ENCODE data around the gene COG5. TPM values are rescaled to one million over a fixed set of nuclear protein-coding genes. Genes with fewer than 3 reads are reported as not detected.

COG5 gene
- total and polyA plus RNA-seq, 4 donors, result 4.1 to 27.1 (median 8.4) TPM

- TF ChIP-seq GABPA (IDR thresholded peaks at IDR 0.05 in 1 of 2, conservative IDR thresholded peaks at IDR 0.05 in 1 of 2) (no peak), FOXA1 (IDR thresholded peaks at IDR 0.05) (no peak)
- TF ChIP-seq, protein P1, sequence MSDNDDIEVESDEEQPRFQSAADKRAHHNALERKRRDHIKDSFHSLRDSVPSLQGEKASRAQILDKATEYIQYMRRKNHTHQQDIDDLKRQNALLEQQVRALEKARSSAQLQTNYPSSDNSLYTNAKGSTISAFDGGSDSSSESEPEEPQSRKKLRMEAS (IDR thresholded peaks at IDR 0.05), result no peak
These were observed 158.2 kb downstream of the COG5 start (continued) for GRCh38 chr7:107405559-107405958.

DNA sequence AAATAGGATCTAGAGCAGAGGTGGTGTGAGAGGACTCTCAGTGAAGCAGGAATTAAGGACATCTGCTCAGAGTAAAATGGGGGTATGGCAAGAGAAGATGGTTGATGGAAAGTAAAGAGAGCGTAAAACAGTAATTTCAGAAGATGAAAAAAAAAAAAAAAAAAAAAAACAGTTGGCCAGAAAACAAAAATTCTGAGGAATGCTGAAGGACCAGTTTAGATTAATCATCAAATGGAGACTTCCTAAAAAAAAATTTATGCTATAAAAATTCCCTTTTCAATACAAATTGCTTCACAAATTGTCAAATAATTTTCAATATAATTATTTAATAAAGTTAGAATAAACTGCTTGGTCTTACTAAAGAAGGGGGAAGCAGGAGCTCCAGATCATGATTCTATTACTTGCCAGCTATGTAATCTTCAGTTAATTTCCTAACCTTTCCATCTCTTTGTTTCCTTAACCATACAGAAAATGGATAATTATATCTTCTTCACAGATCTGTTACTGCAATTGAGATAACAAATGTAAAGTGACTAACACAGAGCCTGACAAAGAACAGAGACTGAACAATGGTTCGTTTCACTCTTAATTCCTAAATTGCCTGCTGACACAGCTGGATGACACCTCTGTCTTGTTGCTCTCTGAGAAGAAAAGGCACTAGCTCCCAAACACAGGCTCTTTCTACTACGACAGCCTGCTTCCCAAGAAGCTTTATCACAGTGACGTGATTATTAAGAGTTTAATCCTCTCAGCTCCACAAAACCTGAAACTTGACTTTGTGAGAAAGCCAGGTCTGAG lies 158.8 kb downstream of the COG5 start:
- H3K27me3 ChIP-seq (ENCODE audit: control insufficient read depth in 4 of 4, insufficient read depth in 4 of 4, low read length in 3 of 4), result no peaks in the 10 kb centered on the region
- no peak for DNase-seq (ENCODE audit: low spot score)
- no peak overlapping the region for H3K27ac ChIP-seq (ENCODE audit: low read depth in 1 of 2, low read length in 2 of 2)
- H3K9me3 ChIP-seq (ENCODE audit: control insufficient read depth in 4 of 4, low read length in 3 of 4), result no peaks in the 10 kb centered on the region
- no peak for TF ChIP-seq JUND (IDR thresholded peaks at IDR 0.05)
- no peak for TF ChIP-seq TAF1 (conservative IDR thresholded peaks at IDR 0.05)
- TF ChIP-seq HNF4G (IDR thresholded peaks at IDR 0.05), result no peak
- TF ChIP-seq, protein P2, sequence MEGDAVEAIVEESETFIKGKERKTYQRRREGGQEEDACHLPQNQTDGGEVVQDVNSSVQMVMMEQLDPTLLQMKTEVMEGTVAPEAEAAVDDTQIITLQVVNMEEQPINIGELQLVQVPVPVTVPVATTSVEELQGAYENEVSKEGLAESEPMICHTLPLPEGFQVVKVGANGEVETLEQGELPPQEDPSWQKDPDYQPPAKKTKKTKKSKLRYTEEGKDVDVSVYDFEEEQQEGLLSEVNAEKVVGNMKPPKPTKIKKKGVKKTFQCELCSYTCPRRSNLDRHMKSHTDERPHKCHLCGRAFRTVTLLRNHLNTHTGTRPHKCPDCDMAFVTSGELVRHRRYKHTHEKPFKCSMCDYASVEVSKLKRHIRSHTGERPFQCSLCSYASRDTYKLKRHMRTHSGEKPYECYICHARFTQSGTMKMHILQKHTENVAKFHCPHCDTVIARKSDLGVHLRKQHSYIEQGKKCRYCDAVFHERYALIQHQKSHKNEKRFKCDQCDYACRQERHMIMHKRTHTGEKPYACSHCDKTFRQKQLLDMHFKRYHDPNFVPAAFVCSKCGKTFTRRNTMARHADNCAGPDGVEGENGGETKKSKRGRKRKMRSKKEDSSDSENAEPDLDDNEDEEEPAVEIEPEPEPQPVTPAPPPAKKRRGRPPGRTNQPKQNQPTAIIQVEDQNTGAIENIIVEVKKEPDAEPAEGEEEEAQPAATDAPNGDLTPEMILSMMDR (IDR thresholded peaks at IDR 0.05; ENCODE audit: low read depth, low read length, missing input control), result no peak
- no peak for TF ChIP-seq NR2F2 (IDR thresholded peaks at IDR 0.05)
- no peak for TF ChIP-seq SP1 (IDR thresholded peaks at IDR 0.05)
- no peak for TF ChIP-seq ATF3 (IDR thresholded peaks at IDR 0.05)
- no peak for TF ChIP-seq FOXA2 (IDR thresholded peaks at IDR 0.05)
- no peak for TF ChIP-seq GABPA (IDR thresholded peaks at IDR 0.05 in 1 of 2, conservative IDR thresholded peaks at IDR 0.05 in 1 of 2)
- TF ChIP-seq REST (IDR thresholded peaks at IDR 0.05), result no peak
- no peak for TF ChIP-seq RXRA (IDR thresholded peaks at IDR 0.05)
- TF ChIP-seq HNF4A (conservative IDR thresholded peaks at IDR 0.05), result no peak
- TF ChIP-seq RAD21 (IDR thresholded peaks at IDR 0.05), result no peak
- H3K4me3 ChIP-seq (ENCODE audit: low read depth in 1 of 3, low read length in 3 of 3), result no peak overlapping the region
- no peak overlapping the region for H3K9ac ChIP-seq (ENCODE audit: low read depth in 1 of 2, low read length in 2 of 2)
- peaks cover 0 to 1% (median 0%) of the 10 kb centered on the region in 4 donors for H3K4me1 ChIP-seq (ENCODE audit: control insufficient read depth in 4 of 4, insufficient read depth in 4 of 4, low read length in 3 of 4)
- H3K36me3 ChIP-seq (ENCODE audit: control insufficient read depth in 4 of 4, insufficient read depth in 3 of 4, low read depth in 1 of 4, low read length in 3 of 4), result peaks cover 0 to 2% (median 0%) of the 10 kb centered on the region in 4 donors
- 92% methylated on average over 4 of the region's 4 CpGs for WGBS

- H3K9ac ChIP-seq (ENCODE audit: low read depth in 1 of 2, low read length in 2 of 2), result no peak overlapping the region
- H3K27ac ChIP-seq (ENCODE audit: low read depth in 1 of 2, low read length in 2 of 2), result no peak overlapping the region
- no peak for DNase-seq (ENCODE audit: low spot score)
- H3K9me3 ChIP-seq (ENCODE audit: control insufficient read depth in 4 of 4, low read length in 3 of 4), result no peaks in the 10 kb centered on the region
- no peak for TF ChIP-seq FOXA2 (IDR thresholded peaks at IDR 0.05)
- TF ChIP-seq NR2F2 (IDR thresholded peaks at IDR 0.05), result no peak
- no peak for TF ChIP-seq JUND (IDR thresholded peaks at IDR 0.05)
- no peak for TF ChIP-seq ATF3 (IDR thresholded peaks at IDR 0.05)
- no peak for TF ChIP-seq FOXA1 (IDR thresholded peaks at IDR 0.05)
- TF ChIP-seq TAF1 (conservative IDR thresholded peaks at IDR 0.05), result no peak
- no peak for TF ChIP-seq RAD21 (IDR thresholded peaks at IDR 0.05)
- H3K27me3 ChIP-seq (ENCODE audit: control insufficient read depth in 4 of 4, insufficient read depth in 4 of 4, low read length in 3 of 4), result no peaks in the 10 kb centered on the region
- H3K4me3 ChIP-seq (ENCODE audit: low read depth in 1 of 3, low read length in 3 of 3), result no peak overlapping the region
- H3K36me3 ChIP-seq (ENCODE audit: control insufficient read depth in 4 of 4, insufficient read depth in 3 of 4, low read depth in 1 of 4, low read length in 3 of 4), result peaks cover 0 to 4% (median 0%) of the 10 kb centered on the region in 4 donors
- peaks cover 0 to 1% (median 0%) of the 10 kb centered on the region in 4 donors for H3K4me1 ChIP-seq (ENCODE audit: control insufficient read depth in 4 of 4, insufficient read depth in 4 of 4, low read length in 3 of 4)
- WGBS, result 95% methylated on average over 9 of the region's 9 CpGs
These were observed 165.6 kb downstream of the COG5 start for GRCh38 chr7:107398161-107398560.
